Thyroid gland (tissue), 4 donors: ENCODE data around the gene TREH.

Source experiments
- CTCF ChIP-seq, 6 experiments: fragments of 200-600 bp in 3 of 6; fragments of 450-650 bp in 3 of 6; sonication (generic) in 3 of 6; IDR thresholded peaks; one replicate each; pipeline ENCODE4 v1.5.1; 2016 to 2019; ENCODE audit warnings: antibody characterized with exemption in 6 of 6, mild to moderate bottlenecking in 2 of 6, inconsistent platforms in 1 of 6, moderate library complexity in 1 of 6
- POLR2A ChIP-seq, 2 donors: fragments of 450-650 bp; IDR thresholded peaks; one replicate each; pipeline ENCODE4 v1.6.1; 2017; ENCODE audit warnings: antibody characterized with exemption in 2 of 2, mild to moderate bottlenecking in 2 of 2, moderate library complexity in 1 of 2

- no peak for TF ChIP-seq CTCF (IDR thresholded peaks at IDR 0.05)
- TF ChIP-seq POLR2A (IDR thresholded peaks at IDR 0.05), result no peak
Observed at GRCh38 chr11:118682372-118682771, 2.9 kb upstream of the TREH start.
